Gastroesophageal sphincter (tissue), 4 donors: ENCODE data around the gene DPEP1. TPM values are rescaled to one million over a fixed set of nuclear protein-coding genes. Genes with fewer than 3 reads are reported as not detected.

Source experiments
- ATAC-seq: fragments of 150-250 bp; one replicate; pipeline ENCODE4 v1.9.1; 2016; ENCODE audit warnings: mild to moderate bottlenecking, moderate library complexity
- H3K27ac ChIP-seq, 4 donors: fragments of 200-600 bp; sonication (generic) in 3 of 4; 1 replicate in 3 of 4; 2 replicates in 1 of 4; pipeline ENCODE4 v1.5.1; 2016 to 2019
- H3K27me3 ChIP-seq: fragments of 200-600 bp; sonication (generic); one replicate; pipeline ENCODE4 v1.5.1; 2019
- H3K36me3 ChIP-seq, 2 donors: fragments of 200-600 bp; sonication (generic); one replicate each; pipeline ENCODE4 v1.5.1; 2019; ENCODE audit warnings: control low read depth in 1 of 2
- H3K4me1 ChIP-seq, 3 donors: fragments of 200-600 bp; sonication (generic); 1 replicate in 2 of 3; 2 replicates in 1 of 3; pipeline ENCODE4 v1.5.1; 2016 to 2019; ENCODE audit warnings: control low read depth in 2 of 3
- H3K4me3 ChIP-seq, 2 donors: fragments of 200-600 bp; sonication (generic); one replicate each; pipeline ENCODE4 v1.5.1; 2019; ENCODE audit warnings: mild to moderate bottlenecking in 1 of 2, moderate library complexity in 1 of 2
- H3K9me3 ChIP-seq, 3 donors: fragments of 200-600 bp; sonication (generic); one replicate each; pipeline ENCODE4 v1.5.1; 2017 to 2019; ENCODE audit warnings: control low read depth in 2 of 3
- CTCF ChIP-seq, 4 experiments: fragments of 200-600 bp in 2 of 4; fragments of 450-650 bp in 2 of 4; sonication (generic) in 1 of 4; IDR thresholded peaks; one replicate each; pipeline ENCODE4 v1.5.1; 2017 to 2019; ENCODE audit warnings: antibody characterized with exemption in 4 of 4, mild to moderate bottlenecking in 2 of 4, moderate library complexity in 2 of 4
- EP300 ChIP-seq: sonication (generic); formaldehyde crosslinking; IDR thresholded peaks from one replicate; pipeline ENCODE4 v1.6.1; 2017; ENCODE audit warnings: antibody characterized with exemption, mild to moderate bottlenecking
- POLR2A ChIP-seq, 2 donors: fragments of 450-650 bp; IDR thresholded peaks; one replicate each; pipeline ENCODE4 v1.6.1; 2017; ENCODE audit warnings: antibody characterized with exemption in 2 of 2, mild to moderate bottlenecking in 2 of 2, moderate library complexity in 1 of 2
- POLR2AphosphoS5 ChIP-seq: sonication (generic); formaldehyde crosslinking; IDR thresholded peaks from one replicate; pipeline ENCODE4 v1.6.1; 2017; ENCODE audit warnings: antibody characterized with exemption
- WGBS, 2 donors: methylation state at CpG; one replicate each; pipeline ENCODE4 v1.1.5; 2018; ENCODE audit warnings: low coverage in 1 of 2; 5-methylcytosine and 5-hydroxymethylcytosine counted together
- total RNA-seq, 4 donors: library from RNA; depleted of rRNA; stranded (reverse); fragments of >200 nt; gene quantifications; one replicate each; pipeline ENCODE4 v1.1.0, GENCODE V29; 2016

The DPEP1 gene
- total RNA-seq, 4 donors from 2014 or later: 0.54 TPM; not detected in 3

- ATAC-seq: no peak
- WGBS, 2 donors: 5% methylated on average over 3 of the region's 22 CpGs; no CpG with 5 or more reads in 1 of the 2 donors
- H3K4me3 ChIP-seq: no peak overlapping the region
Observed at GRCh38 chr16:89602273-89602951, 11.0 kb upstream of the DPEP1 start.

GRCh38 chr16:89602952-89603590, 10.4 kb upstream of the DPEP1 start:
- no peak for ATAC-seq
- H3K4me1 ChIP-seq: peaks cover 0 to 12% (median 0%) of the 10 kb centered on the region in 3 donors
- peaks cover 54% of the 10 kb centered on the region for H3K27me3 ChIP-seq
- no peak overlapping the region for H3K27ac ChIP-seq
- no peak overlapping the region for H3K4me3 ChIP-seq
- TF ChIP-seq CTCF (IDR thresholded peaks at IDR 0.05): no peak
- no peak for TF ChIP-seq POLR2A (IDR thresholded peaks at IDR 0.05)
- TF ChIP-seq POLR2AphosphoS5: no peak
- no peak for TF ChIP-seq EP300
- no peaks in the 10 kb centered on the region for H3K36me3 ChIP-seq
- WGBS, 2 donors: 43% methylated on average over 3 of the region's 5 CpGs; no CpG with 5 or more reads in 1 of the 2 donors
- no peaks in the 10 kb centered on the region for H3K9me3 ChIP-seq

More at GRCh38 chr16:89602273-89602951, 11.0 kb upstream of the DPEP1 start:
- TF ChIP-seq EP300 (no peak), CTCF (IDR thresholded peaks at IDR 0.05) (no peak), POLR2AphosphoS5 (no peak), POLR2A (IDR thresholded peaks at IDR 0.05) (no peak)
- Histone ChIP-seq H3K36me3 (no peaks in the 10 kb centered on the region), H3K4me1 (peaks cover 0 to 12% (median 0%) of the 10 kb centered on the region in 3 donors), H3K9me3 (no peaks in the 10 kb centered on the region), H3K27ac (no peak overlapping the region), H3K27me3 (peaks cover 53% of the 10 kb centered on the region)

- no peaks in the 10 kb centered on the region for H3K9me3 ChIP-seq
- peaks cover 70% of the 10 kb centered on the region for H3K27me3 ChIP-seq
- TF ChIP-seq POLR2AphosphoS5 (no peak), CTCF (IDR thresholded peaks at IDR 0.05) (no peak), POLR2A (IDR thresholded peaks at IDR 0.05) (no peak)
- peaks cover 0 to 12% (median 0%) of the 10 kb centered on the region in 3 donors for H3K4me1 ChIP-seq
- H3K27ac ChIP-seq: no peak overlapping the region
- no peak overlapping the region for H3K4me3 ChIP-seq
- no peak for ATAC-seq
- H3K36me3 ChIP-seq: no peaks in the 10 kb centered on the region
- 80 to 88% methylated on average over 2 to 4 of the region's 16 CpGs for WGBS, 2 donors
Observed at GRCh38 chr16:89604764-89605163, 8.7 kb upstream of the DPEP1 start.

GRCh38 chr16:89605186-89605970, 8.1 kb upstream of the DPEP1 start:
- 73 to 90% methylated on average over 2 to 6 of the region's 34 CpGs for WGBS, 2 donors
- Histone ChIP-seq H3K27ac (no peak overlapping the region), H3K9me3 (no peaks in the 10 kb centered on the region), H3K4me3 (no peak overlapping the region), H3K4me1 (peaks cover 0 to 12% (median 0%) of the 10 kb centered on the region in 3 donors), H3K27me3 (peaks cover 70% of the 10 kb centered on the region), H3K36me3 (no peaks in the 10 kb centered on the region)
- no peak for ATAC-seq
- TF ChIP-seq POLR2AphosphoS5: no peak
- no peak for TF ChIP-seq EP300
- TF ChIP-seq POLR2A (IDR thresholded peaks at IDR 0.05): no peak
- no peak for TF ChIP-seq CTCF (IDR thresholded peaks at IDR 0.05)
